IPS DF 6.9 (cell line): ENCODE data around the gene TNFRSF11A.

Experiments used
- DNase-seq: peaks from one replicate; pipeline ENCODE4 v3.0.0-alpha.2; 2013; ENCODE audit warnings: low read depth, low spot score
- H3K27ac ChIP-seq: one replicate; pipeline ENCODE4 v1.5.1; 2013; ENCODE audit warnings: low read length, control low read depth
- H3K27me3 ChIP-seq: 2 replicates; pipeline ENCODE4 v1.6.1; 2013; ENCODE audit warnings: mild to moderate bottlenecking, low read length; ENCODE audit not compliant: control insufficient read depth, insufficient read depth
- H3K36me3 ChIP-seq: 2 replicates; pipeline ENCODE4 v1.6.1; 2013; ENCODE audit warnings: low read length; ENCODE audit not compliant: control insufficient read depth, insufficient read depth
- H3K4me1 ChIP-seq: 2 replicates; pipeline ENCODE4 v1.6.1; 2013; ENCODE audit warnings: low read length; ENCODE audit not compliant: control insufficient read depth, insufficient read depth
- H3K4me3 ChIP-seq: 2 replicates; pipeline ENCODE4 v1.5.1; 2013; ENCODE audit warnings: mild to moderate bottlenecking, low read length
- H3K9me3 ChIP-seq: 2 replicates; pipeline ENCODE4 v1.6.1; 2013; ENCODE audit warnings: low read length, inconsistent platforms; ENCODE audit not compliant: control insufficient read depth, insufficient read depth
- WGBS: extraction: QIAGEN DNeasy Blood & Tissue Kit; methylation state at CpG from one replicate; pipeline ENCODE4 v1.1.7; 2013; ENCODE audit warnings: mixed read lengths, missing lambda C conversion rate; ENCODE audit not compliant: insufficient read length, insufficient coverage; 5-methylcytosine and 5-hydroxymethylcytosine counted together

The TNFRSF11A gene

GRCh38 chr18:62325806-62326645 is 916 bp downstream of the TNFRSF11A start:
- H3K27me3 ChIP-seq = peaks cover 11% of the 10 kb centered on the region; the same call in 1 of the 2 replicates
- WGBS = no CpG with 5 or more reads among the region's 45 CpGs
- H3K4me3 ChIP-seq = peak overlapping the region; percentile 64; the same call in 1 of the 2 replicates
- no peaks in the 10 kb centered on the region for H3K36me3 ChIP-seq
- no peak overlapping the region for H3K27ac ChIP-seq
- H3K4me1 ChIP-seq = peaks cover 6% of the 10 kb centered on the region
- H3K9me3 ChIP-seq = no peaks in the 10 kb centered on the region
- no peak for DNase-seq

GRCh38 chr18:62326646-62327348 is 1.7 kb downstream of the TNFRSF11A start:
- Histone ChIP-seq H3K4me1 (peaks cover 6% of the 10 kb centered on the region), H3K4me3 (peak overlapping the region; percentile 64; the same call in 1 of the 2 replicates), H3K36me3 (no peaks in the 10 kb centered on the region), H3K27me3 (peaks cover 11% of the 10 kb centered on the region; the same call in 1 of the 2 replicates), H3K27ac (no peak overlapping the region), H3K9me3 (no peaks in the 10 kb centered on the region)
- WGBS = no CpG with 5 or more reads among the region's 12 CpGs
- no peak for DNase-seq

- no CpG with 5 or more reads among the region's 7 CpGs for WGBS
- Histone ChIP-seq H3K4me1 (peaks cover 6% of the 10 kb centered on the region), H3K9me3 (no peaks in the 10 kb centered on the region), H3K4me3 (no peak overlapping the region), H3K27me3 (peaks cover 11% of the 10 kb centered on the region; the same call in 1 of the 2 replicates), H3K27ac (no peak overlapping the region), H3K36me3 (no peaks in the 10 kb centered on the region)
- DNase-seq = no peak
Measured at GRCh38 chr18:62327977-62328376, 2.9 kb downstream of the TNFRSF11A start.

GRCh38 chr18:62328586-62329525 is 3.7 kb downstream of the TNFRSF11A start:
- no peaks in the 10 kb centered on the region for H3K9me3 ChIP-seq
- no peak overlapping the region for H3K4me3 ChIP-seq
- no CpG with 5 or more reads among the region's 6 CpGs for WGBS
- H3K4me1 ChIP-seq = peaks cover 6% of the 10 kb centered on the region
- H3K36me3 ChIP-seq = no peaks in the 10 kb centered on the region
- no peak for DNase-seq
- H3K27me3 ChIP-seq = peaks cover 11% of the 10 kb centered on the region; the same call in 1 of the 2 replicates
- no peak overlapping the region for H3K27ac ChIP-seq

GRCh38 chr18:62329691-62330454 is 4.8 kb downstream of the TNFRSF11A start:
- DNase-seq = no peak
- Histone ChIP-seq H3K4me1 (peaks cover 6% of the 10 kb centered on the region), H3K9me3 (no peaks in the 10 kb centered on the region), H3K27ac (no peak overlapping the region), H3K36me3 (no peaks in the 10 kb centered on the region), H3K4me3 (no peak overlapping the region), H3K27me3 (peaks cover 11% of the 10 kb centered on the region; the same call in 1 of the 2 replicates)
- no CpG with 5 or more reads among the region's 15 CpGs for WGBS

GRCh38 chr18:62330650-62331049 is 5.5 kb downstream of the TNFRSF11A start:
- H3K27me3 ChIP-seq = peaks cover 11% of the 10 kb centered on the region; the same call in 1 of the 2 replicates
- no peak overlapping the region for H3K27ac ChIP-seq
- no peak for DNase-seq
- WGBS = no CpG with 5 or more reads among the region's 7 CpGs
- H3K36me3 ChIP-seq = no peaks in the 10 kb centered on the region
- H3K4me1 ChIP-seq = peaks cover 6% of the 10 kb centered on the region
- H3K9me3 ChIP-seq = no peaks in the 10 kb centered on the region
- H3K4me3 ChIP-seq = no peak overlapping the region

- Histone ChIP-seq H3K27ac (no peak overlapping the region), H3K9me3 (no peaks in the 10 kb centered on the region), H3K4me1 (peaks cover 6% of the 10 kb centered on the region), H3K36me3 (no peaks in the 10 kb centered on the region), H3K4me3 (no peak overlapping the region), H3K27me3 (peaks cover 4% of the 10 kb centered on the region; the same call in 1 of the 2 replicates)
- WGBS = no CpG with 5 or more reads among the region's 8 CpGs
- DNase-seq = no peak
Measured at GRCh38 chr18:62331581-62332356, 6.7 kb downstream of the TNFRSF11A start.

GRCh38 chr18:62332431-62332830 is 7.3 kb downstream of the TNFRSF11A start:
- Histone ChIP-seq H3K27me3 (peaks cover under 1% of the 10 kb centered on the region; the same call in 1 of the 2 replicates), H3K4me1 (peaks cover 6% of the 10 kb centered on the region), H3K27ac (no peak overlapping the region), H3K9me3 (no peaks in the 10 kb centered on the region), H3K36me3 (no peaks in the 10 kb centered on the region), H3K4me3 (no peak overlapping the region)
- WGBS = no CpG with 5 or more reads among the region's 3 CpGs
- DNase-seq = no peak
